ENCODE results near the gene RRP8. TPM values are rescaled to one million over a fixed set of nuclear protein-coding genes. Genes with fewer than 3 reads are reported as not detected.
A peak's percentile ranks its signal among the peaks of the same experiment; 100 is the strongest.

RRP8 gene
- total and polyA plus RNA-seq, 2 of the 8 experiments (the other 6 are each of a cell fraction or from before 2014, with no cell fraction given) = 4.2 to 14.9 TPM

DNA sequence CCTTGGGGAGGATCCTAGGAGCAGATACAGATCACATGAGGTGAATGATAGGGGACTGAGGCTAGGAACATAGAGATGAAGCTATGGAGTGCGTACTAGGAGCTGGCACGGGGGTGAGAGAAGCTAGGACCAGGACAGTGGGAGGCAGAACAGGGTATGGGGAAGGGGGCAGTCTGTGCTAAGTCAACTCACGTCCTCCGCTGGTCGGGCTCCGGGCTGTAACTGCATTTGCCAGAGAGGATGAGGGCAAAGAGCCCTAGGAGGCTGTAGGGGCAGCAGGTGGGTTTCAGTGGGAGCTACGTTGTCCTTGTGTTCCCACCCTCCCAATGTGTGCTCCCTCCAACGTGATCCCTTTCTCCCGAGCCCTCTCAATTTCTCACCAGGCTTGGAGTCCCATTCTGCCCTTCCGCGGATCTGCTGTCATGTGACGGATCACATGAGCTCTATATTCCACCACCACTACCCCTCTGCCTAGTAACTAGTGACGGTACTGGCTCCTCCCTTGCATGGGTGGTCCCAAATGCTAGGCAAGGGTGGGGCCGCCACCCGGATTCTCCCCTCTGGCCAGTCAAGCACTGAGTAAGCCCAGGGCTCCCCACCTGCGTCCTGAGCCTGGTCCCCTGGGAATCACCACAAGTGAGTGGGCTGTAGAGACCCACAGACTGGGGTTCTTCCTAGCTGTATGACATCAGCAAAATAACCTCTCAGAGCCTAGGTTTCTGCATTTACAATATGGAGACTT, 15.8 kb upstream of the RRP8 start, which contains the start of gene TPP1:
Gene TPP1, minus strand, starts transcription at position 419 of the 742 bp plus-strand sequence. Its CDS starts 22 bp downstream, at position 397.
- Histone ChIP-seq H3K9ac (replicated peaks in 1 of 4; ENCODE audit: extremely low read depth in 1 of 4, low read depth in 3 of 4, low read length in 3 of 4) (peak within 1 kb of the TSS; percentile 68 to 96 (median 79)), H3K4me3 (ENCODE audit: extremely low read depth in 1 of 4, insufficient read depth in 2 of 4, low read depth in 3 of 4, low read length in 4 of 4) (peak within 1 kb of the TSS; percentile 72 to 97 (median 89)), H4K20me1 (replicated peaks in 1 of 2; ENCODE audit: control insufficient read depth in 1 of 2, insufficient read depth in 2 of 2, low read length in 2 of 2) (no peaks in the 10 kb centered on the region), H3K4me1 (replicated peaks in 1 of 4; ENCODE audit: control insufficient read depth in 3 of 4, insufficient read depth in 4 of 4, low read length in 3 of 4) (peaks cover 0 to 7% (median 4%) of the 10 kb centered on the region in 4 experiments; a peak in 3 of 7 replicates), H2AFZ (ENCODE audit: low read length) (peak within 1 kb of the TSS; percentile 97), H3K79me2 (ENCODE audit: control insufficient read depth in 1 of 2, insufficient read depth in 2 of 2, low read length in 2 of 2) (peaks cover 0 to 8% of the 10 kb centered on the region in 2 experiments; a peak in 1 of 4 replicates), H3K36me3 (ENCODE audit: control insufficient read depth in 2 of 4, insufficient read depth in 4 of 4, low read length in 3 of 4) (peaks cover 0 to 4% (median 2%) of the 10 kb centered on the region in 4 experiments; a peak in 4 of 8 replicates), H2BK5ac (ENCODE audit: low read depth, low read length) (peak within 1 kb of the TSS; percentile 72), H3K4me2 (ENCODE audit: insufficient read depth in 1 of 2, low read depth in 2 of 2, low read length in 2 of 2) (peak within 1 kb of the TSS; percentile 90 to 98), H3K23me2 (ENCODE audit: low read depth, low read length) (peaks cover 6% of the 10 kb centered on the region), H3K27me3 (replicated peaks in 1 of 4; ENCODE audit: control insufficient read depth in 3 of 4, extremely low read depth in 1 of 4, insufficient read depth in 3 of 4, low read length in 3 of 4) (no peaks in the 10 kb centered on the region), H2BK12ac (ENCODE audit: low read depth, low read length) (no peak within 1 kb of the TSS), H3K4ac (replicated peaks; ENCODE audit: insufficient read length, low read depth, low read length) (peak within 1 kb of the TSS; percentile 63), H2BK120ac (replicated peaks; ENCODE audit: low read depth, low read length) (no peak within 1 kb of the TSS), H2BK15ac (ENCODE audit: low read length) (no peak within 1 kb of the TSS), H3K14ac (ENCODE audit: insufficient read length) (no peak within 1 kb of the TSS), H4K5ac (ENCODE audit: insufficient read length, low read depth, low read length) (no peak within 1 kb of the TSS), H2BK20ac (ENCODE audit: low read length) (no peak within 1 kb of the TSS; the same call in 1 of the 2 replicates), H3K56ac (replicated peaks; ENCODE audit: insufficient read length, low read depth, low read length) (no peak within 1 kb of the TSS), H4K8ac (ENCODE audit: extremely low read depth, insufficient read depth, low read length) (peak within 1 kb of the TSS; percentile 87), H3K79me1 (ENCODE audit: low read depth, low read length) (no peaks in the 10 kb centered on the region; the same call in none of the 2 replicates), H3K9me3 (ENCODE audit: insufficient read depth in 2 of 2, low read depth in 1 of 2, low read length in 1 of 2) (no peaks in the 10 kb centered on the region), H3K27ac (ENCODE audit: low read depth, low read length) (peak within 1 kb of the TSS; percentile 39; the same call in 1 of the 2 replicates), H3K23ac (ENCODE audit: insufficient read length) (no peak within 1 kb of the TSS), H4K91ac (replicated peaks; ENCODE audit: insufficient read length, low read length) (no peak within 1 kb of the TSS), H3K18ac (ENCODE audit: extremely low read depth, low read length) (no peak within 1 kb of the TSS; the same call in 1 of the 2 replicates), H2AK5ac (ENCODE audit: low read depth, low read length) (no peak within 1 kb of the TSS)
- 4% methylated on average over 16 of the region's 16 CpGs; no CpG with 5 or more reads in 1 of the 2 experiments for WGBS, 2 experiments (ENCODE audit: extremely low coverage in 1 of 2, insufficient coverage in 1 of 2, insufficient read length in 1 of 2, insufficient replicate concordance in 2 of 2, low coverage in 1 of 2, low lambda C conversion rate in 2 of 2, missing lambda C conversion rate in 1 of 2)
- ChIA-PET POLR2A (ENCODE audit: partially characterized antibody) (interaction anchor here (0.7 to 3.2 kb wide), 13 partner anchors 8 to 64 kb away, joined by 3 to 31 read pairs (median 4); partner anchors contain the start of genes MRPL17 and RRP8), CTCF (ENCODE audit: partially characterized antibody) (interaction anchor here (0.7 to 2.6 kb wide), 16 partner anchors 9 to 256 kb away, joined by 3 to 11 read pairs (median 4); partner anchors contain the start of gene ILK)
- DNase-seq (ENCODE audit: low read depth in 1 of 2, low spot score in 2 of 2) (peak in 1 of 2 experiments; percentile 91), FAIRE-seq (peak; percentile 94)
- peak; percentile 71 for TF ChIP-seq TAF1 (IDR thresholded peaks at IDR 0.05; ENCODE audit: low read depth, low read length)
- TF ChIP-seq NRF1 (IDR thresholded peaks at IDR 0.05; ENCODE audit: low read depth, low read length) = no peak
- no peak for TF ChIP-seq CTBP2 (IDR thresholded peaks at IDR 0.05; ENCODE audit: borderline replicate concordance, insufficient read depth, insufficient read length, low read length)
- TF ChIP-seq CHD2 (IDR thresholded peaks at IDR 0.05; ENCODE audit: low read length) = 0 out of 2 replicates have a peak, but pooled peaks have one; percentile 31
- peak; percentile 67 for TF ChIP-seq KDM4A (IDR thresholded peaks at IDR 0.05; ENCODE audit: low read depth, low read length, severe bottlenecking)
- TF ChIP-seq POLR2A (IDR thresholded peaks at IDR 0.05; ENCODE audit: control extremely low read depth in 1 of 2, low read depth in 2 of 2, low read length in 2 of 2) = peak; percentile 72 to 93
- TF ChIP-seq BRCA1 (IDR thresholded peaks at IDR 0.05; ENCODE audit: low read depth, low read length) = no peak
- no peak for TF ChIP-seq YY1 (IDR thresholded peaks at IDR 0.05; ENCODE audit: low read depth, low read length)
- TF ChIP-seq BCL11A (IDR thresholded peaks at IDR 0.05; ENCODE audit: low read depth in 2 of 2, low read length in 2 of 2) = no peak
- TF ChIP-seq SP1 (IDR thresholded peaks at IDR 0.05; ENCODE audit: low read depth, low read length) = peak; percentile 75
- TF ChIP-seq MAFK (IDR thresholded peaks at IDR 0.05; ENCODE audit: low read depth, low read length) = peak; percentile 13; the same call in 1 of the 2 replicates
- TF ChIP-seq SRF (IDR thresholded peaks at IDR 0.05; ENCODE audit: low read depth, low read length) = no peak
